Ishikawa (cell line): ENCODE measurements around the gene SLC39A7.

Experiments
- EGR1 ChIP-seq: IDR thresholded peaks from 2 replicates; pipeline ENCODE4 v1.6.1; 2012
- FOXM1 ChIP-seq: IDR thresholded peaks from 2 replicates; pipeline ENCODE4 v1.6.1; 2012; ENCODE audit warnings: low read depth, borderline replicate concordance
- TAF1 ChIP-seq: IDR thresholded peaks from 2 replicates; pipeline ENCODE4 v1.6.1; 2012; ENCODE audit warnings: low read depth, mild to moderate bottlenecking
- TEAD4 ChIP-seq: IDR thresholded peaks from 2 replicates; pipeline ENCODE4 v1.6.1; 2012
- ZBTB7A ChIP-seq: IDR thresholded peaks from 2 replicates; pipeline ENCODE4 v1.6.1; 2012; ENCODE audit warnings: low read depth
- TF ChIP-seq, protein P1 (sequence below): IDR thresholded peaks from 2 replicates; pipeline ENCODE4 v1.6.1; 2012; ENCODE audit warnings: low read depth, mild to moderate bottlenecking
- TF ChIP-seq, protein P2 (sequence below): IDR thresholded peaks from 2 replicates; pipeline ENCODE4 v1.6.1; 2012

DNA sequence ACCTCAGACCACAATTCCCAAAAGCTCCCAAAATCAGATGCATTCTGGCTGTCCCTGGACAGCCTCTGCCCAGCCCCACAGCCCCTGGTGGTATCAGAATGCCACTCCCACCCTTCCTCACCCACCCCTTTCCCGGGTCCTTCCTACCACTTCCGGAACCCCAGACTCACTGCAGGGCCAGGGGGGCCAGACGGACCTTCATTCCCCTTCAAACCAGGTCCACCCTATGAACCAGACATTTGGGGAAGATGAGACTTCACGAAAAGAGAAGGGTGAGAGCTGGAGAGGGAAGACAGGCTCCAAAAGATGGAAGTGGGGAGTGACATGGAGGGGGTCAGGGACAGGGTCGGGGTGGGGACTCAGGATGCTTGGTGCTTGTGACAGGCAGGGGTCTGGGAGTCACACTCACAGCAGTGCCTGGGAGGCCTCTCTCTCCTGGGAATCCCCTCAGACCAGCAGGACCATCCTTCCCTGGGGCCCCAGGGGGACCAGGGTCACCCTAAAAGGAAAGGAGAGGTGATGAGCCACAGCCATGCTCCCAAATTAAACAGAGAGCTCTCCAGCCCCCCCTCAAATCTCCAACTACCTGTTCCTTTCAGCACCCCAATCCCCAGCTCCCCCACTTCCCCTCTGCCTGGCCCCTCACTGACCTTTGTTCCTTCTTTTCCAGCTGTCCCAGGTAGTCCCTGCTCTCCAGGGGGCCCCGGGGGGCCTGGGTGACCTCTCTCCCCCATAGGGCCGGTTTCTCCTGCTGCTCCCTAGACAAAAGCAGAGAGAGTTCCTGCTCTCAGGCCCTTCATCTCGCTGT, 28.6 kb upstream of the SLC39A7 start:
- no peak for TF ChIP-seq FOXM1
- no peak for TF ChIP-seq EGR1
- TF ChIP-seq, protein P1, sequence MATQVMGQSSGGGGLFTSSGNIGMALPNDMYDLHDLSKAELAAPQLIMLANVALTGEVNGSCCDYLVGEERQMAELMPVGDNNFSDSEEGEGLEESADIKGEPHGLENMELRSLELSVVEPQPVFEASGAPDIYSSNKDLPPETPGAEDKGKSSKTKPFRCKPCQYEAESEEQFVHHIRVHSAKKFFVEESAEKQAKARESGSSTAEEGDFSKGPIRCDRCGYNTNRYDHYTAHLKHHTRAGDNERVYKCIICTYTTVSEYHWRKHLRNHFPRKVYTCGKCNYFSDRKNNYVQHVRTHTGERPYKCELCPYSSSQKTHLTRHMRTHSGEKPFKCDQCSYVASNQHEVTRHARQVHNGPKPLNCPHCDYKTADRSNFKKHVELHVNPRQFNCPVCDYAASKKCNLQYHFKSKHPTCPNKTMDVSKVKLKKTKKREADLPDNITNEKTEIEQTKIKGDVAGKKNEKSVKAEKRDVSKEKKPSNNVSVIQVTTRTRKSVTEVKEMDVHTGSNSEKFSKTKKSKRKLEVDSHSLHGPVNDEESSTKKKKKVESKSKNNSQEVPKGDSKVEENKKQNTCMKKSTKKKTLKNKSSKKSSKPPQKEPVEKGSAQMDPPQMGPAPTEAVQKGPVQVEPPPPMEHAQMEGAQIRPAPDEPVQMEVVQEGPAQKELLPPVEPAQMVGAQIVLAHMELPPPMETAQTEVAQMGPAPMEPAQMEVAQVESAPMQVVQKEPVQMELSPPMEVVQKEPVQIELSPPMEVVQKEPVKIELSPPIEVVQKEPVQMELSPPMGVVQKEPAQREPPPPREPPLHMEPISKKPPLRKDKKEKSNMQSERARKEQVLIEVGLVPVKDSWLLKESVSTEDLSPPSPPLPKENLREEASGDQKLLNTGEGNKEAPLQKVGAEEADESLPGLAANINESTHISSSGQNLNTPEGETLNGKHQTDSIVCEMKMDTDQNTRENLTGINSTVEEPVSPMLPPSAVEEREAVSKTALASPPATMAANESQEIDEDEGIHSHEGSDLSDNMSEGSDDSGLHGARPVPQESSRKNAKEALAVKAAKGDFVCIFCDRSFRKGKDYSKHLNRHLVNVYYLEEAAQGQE, result no peak
- TF ChIP-seq TAF1, result no peak
- TF ChIP-seq TEAD4, result no peak
- TF ChIP-seq, protein P2, sequence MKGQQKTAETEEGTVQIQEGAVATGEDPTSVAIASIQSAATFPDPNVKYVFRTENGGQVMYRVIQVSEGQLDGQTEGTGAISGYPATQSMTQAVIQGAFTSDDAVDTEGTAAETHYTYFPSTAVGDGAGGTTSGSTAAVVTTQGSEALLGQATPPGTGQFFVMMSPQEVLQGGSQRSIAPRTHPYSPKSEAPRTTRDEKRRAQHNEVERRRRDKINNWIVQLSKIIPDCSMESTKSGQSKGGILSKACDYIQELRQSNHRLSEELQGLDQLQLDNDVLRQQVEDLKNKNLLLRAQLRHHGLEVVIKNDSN, result no peak
- TF ChIP-seq ZBTB7A, result no peak
